ENCODE data around the gene CHST12.
"Not testable (repeated sequence)": the region's sequence is repeated elsewhere in the genome, so short reads cannot be mapped to it uniquely, and the experiment has no call there.

CHST12 gene

DNA sequence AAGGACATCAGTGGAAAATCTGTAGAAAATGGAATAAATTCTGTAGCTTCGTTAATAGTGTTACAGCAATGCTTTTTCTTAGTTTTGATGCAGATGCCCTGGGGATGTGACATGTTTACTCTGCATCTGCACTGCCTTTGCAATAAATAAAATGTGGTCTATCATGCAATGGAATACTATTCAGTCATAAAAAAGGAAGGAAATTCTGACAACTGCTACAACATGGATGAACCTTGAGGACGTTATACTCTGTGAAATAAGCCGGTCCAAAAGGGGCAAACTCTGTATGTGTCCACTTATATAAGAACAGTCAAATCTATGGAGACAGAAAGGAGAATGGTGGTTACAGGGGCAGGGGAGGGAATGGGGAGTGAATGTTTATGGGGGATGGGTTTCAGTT, 59.3 kb downstream of the CHST12 start:
- no peak overlapping the region for H3K4me3 ChIP-seq (replicated peaks; ENCODE audit: low read depth, low read length)
- TF ChIP-seq, protein P1, sequence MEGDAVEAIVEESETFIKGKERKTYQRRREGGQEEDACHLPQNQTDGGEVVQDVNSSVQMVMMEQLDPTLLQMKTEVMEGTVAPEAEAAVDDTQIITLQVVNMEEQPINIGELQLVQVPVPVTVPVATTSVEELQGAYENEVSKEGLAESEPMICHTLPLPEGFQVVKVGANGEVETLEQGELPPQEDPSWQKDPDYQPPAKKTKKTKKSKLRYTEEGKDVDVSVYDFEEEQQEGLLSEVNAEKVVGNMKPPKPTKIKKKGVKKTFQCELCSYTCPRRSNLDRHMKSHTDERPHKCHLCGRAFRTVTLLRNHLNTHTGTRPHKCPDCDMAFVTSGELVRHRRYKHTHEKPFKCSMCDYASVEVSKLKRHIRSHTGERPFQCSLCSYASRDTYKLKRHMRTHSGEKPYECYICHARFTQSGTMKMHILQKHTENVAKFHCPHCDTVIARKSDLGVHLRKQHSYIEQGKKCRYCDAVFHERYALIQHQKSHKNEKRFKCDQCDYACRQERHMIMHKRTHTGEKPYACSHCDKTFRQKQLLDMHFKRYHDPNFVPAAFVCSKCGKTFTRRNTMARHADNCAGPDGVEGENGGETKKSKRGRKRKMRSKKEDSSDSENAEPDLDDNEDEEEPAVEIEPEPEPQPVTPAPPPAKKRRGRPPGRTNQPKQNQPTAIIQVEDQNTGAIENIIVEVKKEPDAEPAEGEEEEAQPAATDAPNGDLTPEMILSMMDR (IDR thresholded peaks at IDR 0.05; ENCODE audit: low read length, missing control alignments) = no peak

DNA sequence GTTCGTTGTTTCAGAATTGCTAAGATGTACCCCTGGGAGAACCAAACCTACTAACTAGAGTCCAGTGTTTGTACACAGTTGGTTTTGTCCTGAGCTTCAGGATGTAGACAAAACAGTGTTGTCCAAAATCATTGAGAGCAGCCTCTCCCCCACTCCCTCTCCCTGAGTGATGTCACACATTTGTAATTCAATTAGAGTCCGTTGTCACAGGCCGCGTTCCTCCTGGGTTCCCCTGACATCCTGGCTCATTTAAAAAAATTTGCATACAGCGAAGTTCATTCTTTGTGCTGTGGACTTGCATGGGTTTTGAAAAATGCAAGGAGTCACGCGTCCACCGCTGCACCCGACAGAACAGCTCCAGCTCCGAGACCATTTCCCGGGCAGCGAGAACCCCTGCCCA, 62.5 kb downstream of the CHST12 start:
- no peak for DNase-seq (ENCODE audit: low read depth)
- TF ChIP-seq, protein P1 (IDR thresholded peaks at IDR 0.05; ENCODE audit: low read length, missing control alignments) = no peak
- no peak overlapping the region for H3K4me3 ChIP-seq (replicated peaks; ENCODE audit: low read depth, low read length)

More for the DNA sequence above, 59.3 kb downstream of the CHST12 start:
- no peak for DNase-seq (ENCODE audit: low read depth)

DNA sequence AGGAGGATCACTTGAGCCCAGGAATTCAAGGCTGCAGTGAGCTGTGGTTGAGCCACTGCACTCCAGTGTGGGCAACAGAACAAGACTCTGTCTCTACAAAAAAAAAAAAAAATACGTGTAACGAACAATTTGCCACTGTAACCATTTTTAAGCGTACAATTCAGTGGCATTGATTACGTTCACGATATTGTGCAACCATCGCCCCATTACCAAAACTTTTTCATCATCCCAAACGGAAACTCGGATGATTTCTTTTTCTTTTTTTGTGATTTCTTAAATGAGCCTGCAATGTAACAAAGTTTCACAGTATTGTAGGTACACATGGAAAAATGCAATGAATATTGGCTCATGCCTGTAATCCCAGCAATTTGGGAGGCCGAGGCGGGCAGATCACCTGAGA, 63.3 kb downstream of the CHST12 start:
- DNase-seq (ENCODE audit: low read depth) = no peak
- H3K4me3 ChIP-seq (replicated peaks; ENCODE audit: low read depth, low read length) = no peak overlapping the region
- TF ChIP-seq, protein P1 (IDR thresholded peaks at IDR 0.05; ENCODE audit: low read length, missing control alignments) = no peak

DNA sequence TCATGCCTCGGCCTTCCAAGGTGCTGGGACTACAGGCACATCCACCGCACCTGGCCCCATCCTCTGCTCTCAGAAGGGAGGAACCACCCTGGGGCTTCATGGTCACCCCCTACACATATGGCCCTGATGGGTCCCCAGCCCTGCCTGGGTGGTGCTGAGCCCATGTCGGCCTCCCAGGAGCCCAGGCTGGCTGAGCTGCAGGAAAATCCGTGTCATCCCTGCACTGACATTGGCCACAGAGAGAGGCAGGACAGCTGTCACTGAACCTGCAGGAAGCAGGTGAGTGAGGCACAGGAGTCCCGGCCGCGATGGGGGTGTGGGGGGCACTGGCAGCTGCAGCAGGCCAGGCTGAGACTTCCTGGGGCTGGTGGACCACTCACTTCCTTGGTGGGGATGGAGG, 64.8 kb downstream of the CHST12 start:
- no peak for DNase-seq (ENCODE audit: low read depth)
- TF ChIP-seq, protein P1 (IDR thresholded peaks at IDR 0.05; ENCODE audit: low read length, missing control alignments) = no peak
- H3K4me3 ChIP-seq (replicated peaks; ENCODE audit: low read depth, low read length) = no peak overlapping the region

DNA sequence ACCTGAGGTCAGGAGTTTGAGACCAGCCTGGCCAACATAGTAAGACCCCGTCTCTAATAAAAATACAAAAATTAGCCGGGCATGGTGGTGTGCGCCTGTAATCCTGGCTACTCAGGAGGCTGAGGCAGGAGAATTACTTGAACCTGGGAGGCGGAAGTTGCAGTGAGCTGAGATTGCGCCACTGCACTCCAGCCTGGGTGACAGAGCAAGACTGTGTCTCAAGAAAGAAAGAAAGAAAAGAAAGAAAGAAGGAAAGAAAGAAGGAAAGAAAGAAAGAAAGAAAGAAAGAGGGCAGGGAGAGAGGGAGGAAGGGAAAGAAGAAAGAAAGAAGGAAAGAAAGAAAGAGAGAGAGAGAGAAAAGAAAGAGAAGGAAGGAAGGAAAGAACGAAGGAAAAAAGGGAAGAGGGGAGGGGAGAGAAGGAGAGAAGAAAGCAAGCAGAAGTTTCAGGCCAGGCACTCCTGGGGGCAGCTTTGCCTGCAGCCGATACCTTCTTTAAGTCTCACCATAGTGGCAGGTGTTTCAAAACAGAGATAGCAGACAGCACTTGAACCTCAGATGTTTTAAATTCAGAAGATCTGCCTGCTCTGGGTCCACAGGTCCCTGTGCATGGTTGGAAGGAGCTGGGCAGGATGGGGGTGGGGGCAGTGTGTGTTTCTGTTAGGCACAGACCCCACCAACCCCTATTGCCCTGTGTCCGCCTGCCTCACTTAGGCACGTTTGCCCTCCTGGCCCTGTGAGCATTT, 66.2 kb downstream of the CHST12 start:
- not testable (repeated sequence) for DNase-seq (ENCODE audit: low read depth); H3K4me3 ChIP-seq (replicated peaks; ENCODE audit: low read depth, low read length)

DNA sequence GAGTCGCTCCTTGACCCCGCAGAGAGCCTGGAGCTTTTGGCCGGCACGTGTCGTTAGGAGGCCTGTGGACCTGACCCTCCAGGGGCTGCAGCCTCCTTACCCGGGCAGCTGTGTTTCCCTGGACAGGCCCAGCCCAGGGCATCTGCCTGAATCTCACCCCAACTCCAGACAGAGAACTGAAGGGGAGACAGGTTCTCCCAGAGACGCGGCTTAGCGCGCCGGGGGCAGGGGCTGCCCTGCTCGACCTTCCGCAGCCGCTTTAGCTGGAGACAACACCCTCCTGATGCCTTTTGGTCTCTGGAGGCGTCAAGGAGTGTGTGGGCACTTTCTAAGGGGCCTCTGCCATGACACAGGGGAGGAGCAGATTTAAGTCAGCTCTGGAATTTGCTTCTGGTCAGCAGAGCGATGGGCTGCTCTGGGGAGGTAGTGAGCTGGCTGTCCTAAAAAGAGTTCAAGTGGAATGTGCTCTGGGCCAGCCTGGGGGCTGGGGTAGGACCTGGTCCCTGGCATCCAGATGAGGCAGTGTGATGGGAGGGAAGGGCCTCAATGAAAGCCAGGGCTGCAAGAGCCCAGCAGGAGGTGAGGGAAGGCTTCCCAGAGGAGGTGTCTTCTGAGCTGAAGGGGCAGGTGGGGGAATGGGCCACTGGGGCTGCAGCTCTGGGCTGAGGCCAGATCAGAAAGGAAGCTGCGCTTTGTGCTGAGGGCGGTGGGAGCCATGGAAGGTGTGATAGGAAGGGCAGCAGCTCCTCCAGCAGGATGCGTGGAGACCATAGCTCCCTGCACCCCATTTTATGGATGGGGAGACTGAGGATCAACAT, 67.0 kb downstream of the CHST12 start:
- TF ChIP-seq, protein P1 (IDR thresholded peaks at IDR 0.05; ENCODE audit: low read length, missing control alignments) = no peak
- DNase-seq (ENCODE audit: low read depth) = no peak
- H3K4me3 ChIP-seq (replicated peaks; ENCODE audit: low read depth, low read length) = no peak overlapping the region

DNA sequence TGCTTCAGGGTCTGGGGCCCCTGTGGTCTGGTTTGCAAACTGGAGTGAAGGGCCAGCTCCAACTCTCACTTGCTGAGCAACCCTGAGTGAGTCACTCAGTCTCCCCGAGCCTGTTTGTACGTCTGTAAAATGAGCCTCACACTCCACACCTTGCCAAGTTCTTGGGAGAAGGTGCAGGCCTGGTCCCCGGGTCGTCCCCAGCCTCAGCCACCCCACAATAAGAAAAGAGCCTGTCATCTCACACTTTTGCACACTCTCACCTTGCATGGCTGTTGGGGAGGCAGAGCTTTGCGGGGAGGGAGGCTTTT, 67.6 kb downstream of the CHST12 start:
- TF ChIP-seq, protein P1 (IDR thresholded peaks at IDR 0.05; ENCODE audit: low read length, missing control alignments) = no peak
- peak; percentile 60 for DNase-seq (ENCODE audit: low read depth)
- H3K4me3 ChIP-seq (replicated peaks; ENCODE audit: low read depth, low read length) = no peak overlapping the region

Measured in fibroblast of pulmonary artery (primary cell).